ENCODE measurements around the gene C15orf62.

C15orf62 gene

GRCh38 chr15:40808861-40809450, 39.2 kb downstream of the C15orf62 start (continued):
- TF ChIP-seq ELK4 (IDR thresholded peaks at IDR 0.05; ENCODE audit: borderline replicate concordance, low read depth, low read length) = no peak

GRCh38 chr15:40812721-40813425, 43.1 kb downstream of the C15orf62 start:
- Histone ChIP-seq H3K36me3 (ENCODE audit: control insufficient read depth in 2 of 2, insufficient read depth in 1 of 2, low read length in 2 of 2) (peaks cover 0 to 45% of the 10 kb centered on the region in 2 experiments; a peak in 1 of 3 replicates), H3K9me3 (ENCODE audit: control insufficient read depth, insufficient read depth, low read depth, low read length) (no peaks in the 10 kb centered on the region), H3K4me3 (ENCODE audit: low read depth, low read length) (no peak overlapping the region), H3K4me1 (ENCODE audit: control insufficient read depth, insufficient read depth, low read length) (no peaks in the 10 kb centered on the region), H3K27ac (ENCODE audit: extremely low read depth, low read depth, low read length) (no peak overlapping the region)
- TF ChIP-seq ZNF292 (tag by site-specific recombination; IDR thresholded peaks at IDR 0.05; ENCODE audit: borderline replicate concordance, low read depth) = no peak
- no peak for TF ChIP-seq ZFP37 (tag by site-specific recombination; IDR thresholded peaks at IDR 0.05)
- TF ChIP-seq ZNF362 (tag by site-specific recombination; IDR thresholded peaks at IDR 0.05) = no peak
- TF ChIP-seq FEZF1 (tag by site-specific recombination; IDR thresholded peaks at IDR 0.05) = no peak
- no peak for TF ChIP-seq ZNF26 (tag by site-specific recombination; IDR thresholded peaks at IDR 0.05)
- ChIA-PET CTCF (interaction anchor here (0.7 to 2.1 kb wide), 2 partner anchors 45 to 47 kb away, joined by 4 to 5 read pairs; no protein-coding TSS in a partner anchor), POLR2A (no interaction called here)

GRCh38 chr15:40815042-40815698, 45.4 kb downstream of the C15orf62 start:
- no peak overlapping the region for H3K27ac ChIP-seq (ENCODE audit: extremely low read depth, low read depth, low read length)
- H3K4me1 ChIP-seq (ENCODE audit: control insufficient read depth, insufficient read depth, low read length) = no peaks in the 10 kb centered on the region
- peaks cover 0 to 40% of the 10 kb centered on the region in 2 experiments; a peak in 1 of 3 replicates for H3K36me3 ChIP-seq (ENCODE audit: control insufficient read depth in 2 of 2, insufficient read depth in 1 of 2, low read length in 2 of 2)
- ChIA-PET CTCF (interaction anchor here (0.7 to 0.9 kb wide), 2 partner anchors 45 to 48 kb away, joined by 3 read pairs; no protein-coding TSS in a partner anchor), POLR2A (interaction anchor here (0.5 to 1.3 kb wide), 2 partner anchors 9 to 72 kb away, joined by 5 to 9 read pairs; partner anchors contain the start of genes DNAJC17 and ZFYVE19)
- no peak overlapping the region for H3K4me3 ChIP-seq (ENCODE audit: low read depth, low read length)
- H3K9me3 ChIP-seq (ENCODE audit: control insufficient read depth, insufficient read depth, low read depth, low read length) = no peaks in the 10 kb centered on the region
- no peak for TF ChIP-seq ZXDB (tag by site-specific recombination; IDR thresholded peaks at IDR 0.05)
- TF ChIP-seq SETDB1 (IDR thresholded peaks at IDR 0.05; ENCODE audit: insufficient read length, low read length) = no peak
- peak; percentile 10; the same call in 1 of the 2 replicates for TF ChIP-seq GLIS1 (tag by site-specific recombination; IDR thresholded peaks at IDR 0.05)
- no peak for TF ChIP-seq ZNF837 (tag by site-specific recombination; IDR thresholded peaks at IDR 0.05)
- TF ChIP-seq YY1 (tag by site-specific recombination; IDR thresholded peaks at IDR 0.05) = no peak
- TF ChIP-seq ZNF391 (tag by site-specific recombination; IDR thresholded peaks at IDR 0.05; ENCODE audit: borderline replicate concordance, low read depth) = no peak

- no peaks in the 10 kb centered on the region for H3K4me1 ChIP-seq (ENCODE audit: control insufficient read depth, insufficient read depth, low read length)
- H3K27ac ChIP-seq (ENCODE audit: extremely low read depth, low read depth, low read length) = no peak overlapping the region
- CTCF ChIA-PET = interaction anchor here (1.0 kb wide), 1 partner anchor 39 kb away, joined by 3 read pairs; no protein-coding TSS in a partner anchor
- TF ChIP-seq ZNF394 (tag by site-specific recombination; IDR thresholded peaks at IDR 0.05; ENCODE audit: borderline replicate concordance) (no peak), INSM2 (tag by site-specific recombination; IDR thresholded peaks at IDR 0.05) (no peak), ZNF140 (tag by site-specific recombination; IDR thresholded peaks at IDR 0.05) (no peak), PATZ1 (tag by site-specific recombination; IDR thresholded peaks at IDR 0.05) (no peak), TCF7L2 (IDR thresholded peaks at IDR 0.05; ENCODE audit: borderline replicate concordance, low read depth, low read length) (no peak), ZNF433 (tag by site-specific recombination; IDR thresholded peaks at IDR 0.05; ENCODE audit: low read depth) (no peak), ZNF510 (tag by site-specific recombination; IDR thresholded peaks at IDR 0.05; ENCODE audit: insufficient replicate concordance) (no peak)
- no peak overlapping the region for H3K4me3 ChIP-seq (ENCODE audit: low read depth, low read length)
- POLR2A ChIA-PET = no interaction called here
- H3K9me3 ChIP-seq (ENCODE audit: control insufficient read depth, insufficient read depth, low read depth, low read length) = no peaks in the 10 kb centered on the region
- H3K36me3 ChIP-seq (ENCODE audit: control insufficient read depth in 2 of 2, insufficient read depth in 1 of 2, low read length in 2 of 2) = peaks cover 0 to 8% of the 10 kb centered on the region in 2 experiments; a peak in 1 of 3 replicates
These were observed 49.3 kb downstream of the C15orf62 start for GRCh38 chr15:40819048-40819447.

All from HEK293 (cell line).